ENCODE data around the gene TSC22D1. TPM values are rescaled to one million over a fixed set of nuclear protein-coding genes. Genes with fewer than 3 reads are reported as not detected.

The TSC22D1 gene
- total RNA-seq, 1 experiment from 2014 or later = 20.1 TPM

- no peak overlapping the region for H2AFZ ChIP-seq (ENCODE audit: low read length)
- no peaks in the 10 kb centered on the region for H3K9me3 ChIP-seq (ENCODE audit: low read length)
- DNase-seq = no peak
- no peaks in the 10 kb centered on the region for H3K4me1 ChIP-seq (ENCODE audit: low read length)
- H3K27me3 ChIP-seq (ENCODE audit: low read length) = no peaks in the 10 kb centered on the region
- H3K4me2 ChIP-seq (ENCODE audit: low read depth, low read length, poor library complexity, severe bottlenecking) = no peak overlapping the region
- H3K36me3 ChIP-seq (ENCODE audit: insufficient read depth, low read length) = no peaks in the 10 kb centered on the region
- H3K27ac ChIP-seq (ENCODE audit: low read length) = no peak overlapping the region
- no peak overlapping the region for H3K4me3 ChIP-seq (ENCODE audit: low read length)
- no peaks in the 10 kb centered on the region for H4K20me1 ChIP-seq (ENCODE audit: insufficient read depth, low read depth, low read length)
- no peaks in the 10 kb centered on the region for H3K9me2 ChIP-seq (replicated peaks; ENCODE audit: insufficient read depth, low read length)
- H3K9ac ChIP-seq (ENCODE audit: low read length) = no peak overlapping the region
- no peaks in the 10 kb centered on the region for H3K79me2 ChIP-seq (ENCODE audit: low read length)
Observed at GRCh38 chr13:44400736-44401135, 175.4 kb downstream of the TSC22D1 start.

GRCh38 chr13:44399074-44399473 is 177.1 kb downstream of the TSC22D1 start:
- H3K27ac ChIP-seq (ENCODE audit: low read length) = no peak overlapping the region
- no peaks in the 10 kb centered on the region for H3K79me2 ChIP-seq (ENCODE audit: low read length)
- H3K4me1 ChIP-seq (ENCODE audit: low read length) = no peaks in the 10 kb centered on the region
- H3K4me3 ChIP-seq (ENCODE audit: low read length) = no peak overlapping the region
- H4K20me1 ChIP-seq (ENCODE audit: insufficient read depth, low read depth, low read length) = no peaks in the 10 kb centered on the region
- no peak for DNase-seq
- H3K9me3 ChIP-seq (ENCODE audit: low read length) = no peaks in the 10 kb centered on the region
- H3K36me3 ChIP-seq (ENCODE audit: insufficient read depth, low read length) = no peaks in the 10 kb centered on the region
- no peaks in the 10 kb centered on the region for H3K9me2 ChIP-seq (replicated peaks; ENCODE audit: insufficient read depth, low read length)
- H3K4me2 ChIP-seq (ENCODE audit: low read depth, low read length, poor library complexity, severe bottlenecking) = no peak overlapping the region
- no peaks in the 10 kb centered on the region for H3K27me3 ChIP-seq (ENCODE audit: low read length)
- no peak overlapping the region for H3K9ac ChIP-seq (ENCODE audit: low read length)
- H2AFZ ChIP-seq (ENCODE audit: low read length) = no peak overlapping the region

GRCh38 chr13:44398606-44399005 is 177.5 kb downstream of the TSC22D1 start:
- Histone ChIP-seq H4K20me1 (ENCODE audit: insufficient read depth, low read depth, low read length) (no peaks in the 10 kb centered on the region), H3K36me3 (ENCODE audit: insufficient read depth, low read length) (no peaks in the 10 kb centered on the region), H3K79me2 (ENCODE audit: low read length) (no peaks in the 10 kb centered on the region), H2AFZ (ENCODE audit: low read length) (no peak overlapping the region), H3K4me1 (ENCODE audit: low read length) (no peaks in the 10 kb centered on the region), H3K4me3 (ENCODE audit: low read length) (no peak overlapping the region), H3K9me2 (replicated peaks; ENCODE audit: insufficient read depth, low read length) (no peaks in the 10 kb centered on the region), H3K4me2 (ENCODE audit: low read depth, low read length, poor library complexity, severe bottlenecking) (no peak overlapping the region), H3K27me3 (ENCODE audit: low read length) (no peaks in the 10 kb centered on the region), H3K27ac (ENCODE audit: low read length) (no peak overlapping the region), H3K9ac (ENCODE audit: low read length) (no peak overlapping the region), H3K9me3 (ENCODE audit: low read length) (no peaks in the 10 kb centered on the region)
- DNase-seq = no peak

- no peak overlapping the region for H2AFZ ChIP-seq (ENCODE audit: low read length)
- H3K36me3 ChIP-seq (ENCODE audit: insufficient read depth, low read length) = no peaks in the 10 kb centered on the region
- H3K4me1 ChIP-seq (ENCODE audit: low read length) = no peaks in the 10 kb centered on the region
- H3K27ac ChIP-seq (ENCODE audit: low read length) = no peak overlapping the region
- H3K4me2 ChIP-seq (ENCODE audit: low read depth, low read length, poor library complexity, severe bottlenecking) = no peak overlapping the region
- no peaks in the 10 kb centered on the region for H4K20me1 ChIP-seq (ENCODE audit: insufficient read depth, low read depth, low read length)
- H3K27me3 ChIP-seq (ENCODE audit: low read length) = no peaks in the 10 kb centered on the region
- H3K9me2 ChIP-seq (replicated peaks; ENCODE audit: insufficient read depth, low read length) = no peaks in the 10 kb centered on the region
- no peaks in the 10 kb centered on the region for H3K79me2 ChIP-seq (ENCODE audit: low read length)
- no peak overlapping the region for H3K9ac ChIP-seq (ENCODE audit: low read length)
- H3K9me3 ChIP-seq (ENCODE audit: low read length) = no peaks in the 10 kb centered on the region
- no peak overlapping the region for H3K4me3 ChIP-seq (ENCODE audit: low read length)
- no peak for DNase-seq
Observed at GRCh38 chr13:44397766-44398223, 178.3 kb downstream of the TSC22D1 start.

GRCh38 chr13:44396701-44397580 is 179.2 kb downstream of the TSC22D1 start:
- H4K20me1 ChIP-seq (ENCODE audit: insufficient read depth, low read depth, low read length) = no peaks in the 10 kb centered on the region
- H3K9ac ChIP-seq (ENCODE audit: low read length) = no peak overlapping the region
- H3K4me3 ChIP-seq (ENCODE audit: low read length) = no peak overlapping the region
- H3K4me1 ChIP-seq (ENCODE audit: low read length) = no peaks in the 10 kb centered on the region
- no peaks in the 10 kb centered on the region for H3K79me2 ChIP-seq (ENCODE audit: low read length)
- H3K27ac ChIP-seq (ENCODE audit: low read length) = no peak overlapping the region
- no peaks in the 10 kb centered on the region for H3K36me3 ChIP-seq (ENCODE audit: insufficient read depth, low read length)
- DNase-seq = no peak
- H3K27me3 ChIP-seq (ENCODE audit: low read length) = no peaks in the 10 kb centered on the region
- no peak overlapping the region for H3K4me2 ChIP-seq (ENCODE audit: low read depth, low read length, poor library complexity, severe bottlenecking)
- H2AFZ ChIP-seq (ENCODE audit: low read length) = no peak overlapping the region
- H3K9me2 ChIP-seq (replicated peaks; ENCODE audit: insufficient read depth, low read length) = no peaks in the 10 kb centered on the region
- no peaks in the 10 kb centered on the region for H3K9me3 ChIP-seq (ENCODE audit: low read length)

GRCh38 chr13:44395976-44396694 is 180.0 kb downstream of the TSC22D1 start:
- H3K27ac ChIP-seq (ENCODE audit: low read length) = no peak overlapping the region
- no peak overlapping the region for H3K4me2 ChIP-seq (ENCODE audit: low read depth, low read length, poor library complexity, severe bottlenecking)
- H3K36me3 ChIP-seq (ENCODE audit: insufficient read depth, low read length) = no peaks in the 10 kb centered on the region
- no peak overlapping the region for H2AFZ ChIP-seq (ENCODE audit: low read length)
- no peaks in the 10 kb centered on the region for H3K27me3 ChIP-seq (ENCODE audit: low read length)
- H3K79me2 ChIP-seq (ENCODE audit: low read length) = no peaks in the 10 kb centered on the region
- H3K9me3 ChIP-seq (ENCODE audit: low read length) = no peaks in the 10 kb centered on the region
- H3K9me2 ChIP-seq (replicated peaks; ENCODE audit: insufficient read depth, low read length) = no peaks in the 10 kb centered on the region
- no peaks in the 10 kb centered on the region for H4K20me1 ChIP-seq (ENCODE audit: insufficient read depth, low read depth, low read length)
- H3K4me3 ChIP-seq (ENCODE audit: low read length) = no peak overlapping the region
- H3K9ac ChIP-seq (ENCODE audit: low read length) = no peak overlapping the region
- DNase-seq = no peak
- no peaks in the 10 kb centered on the region for H3K4me1 ChIP-seq (ENCODE audit: low read length)

GRCh38 chr13:44394658-44395057 is 181.5 kb downstream of the TSC22D1 start:
- no peaks in the 10 kb centered on the region for H3K9me3 ChIP-seq (ENCODE audit: low read length)
- no peak overlapping the region for H3K27ac ChIP-seq (ENCODE audit: low read length)
- H3K4me1 ChIP-seq (ENCODE audit: low read length) = no peaks in the 10 kb centered on the region
- no peaks in the 10 kb centered on the region for H3K79me2 ChIP-seq (ENCODE audit: low read length)
- no peaks in the 10 kb centered on the region for H4K20me1 ChIP-seq (ENCODE audit: insufficient read depth, low read depth, low read length)
- no peak overlapping the region for H3K4me2 ChIP-seq (ENCODE audit: low read depth, low read length, poor library complexity, severe bottlenecking)
- DNase-seq = no peak
- no peak overlapping the region for H2AFZ ChIP-seq (ENCODE audit: low read length)
- no peaks in the 10 kb centered on the region for H3K27me3 ChIP-seq (ENCODE audit: low read length)
- no peak overlapping the region for H3K9ac ChIP-seq (ENCODE audit: low read length)
- H3K4me3 ChIP-seq (ENCODE audit: low read length) = no peak overlapping the region
- H3K9me2 ChIP-seq (replicated peaks; ENCODE audit: insufficient read depth, low read length) = no peaks in the 10 kb centered on the region
- H3K36me3 ChIP-seq (ENCODE audit: insufficient read depth, low read length) = no peaks in the 10 kb centered on the region

GRCh38 chr13:44393391-44393790 is 182.7 kb downstream of the TSC22D1 start:
- no peaks in the 10 kb centered on the region for H3K27me3 ChIP-seq (ENCODE audit: low read length)
- no peak overlapping the region for H3K4me2 ChIP-seq (ENCODE audit: low read depth, low read length, poor library complexity, severe bottlenecking)
- no peak overlapping the region for H2AFZ ChIP-seq (ENCODE audit: low read length)
- no peaks in the 10 kb centered on the region for H3K4me1 ChIP-seq (ENCODE audit: low read length)
- no peaks in the 10 kb centered on the region for H3K79me2 ChIP-seq (ENCODE audit: low read length)
- H3K36me3 ChIP-seq (ENCODE audit: insufficient read depth, low read length) = no peaks in the 10 kb centered on the region
- no peak overlapping the region for H3K27ac ChIP-seq (ENCODE audit: low read length)
- no peak for DNase-seq
- no peaks in the 10 kb centered on the region for H3K9me2 ChIP-seq (replicated peaks; ENCODE audit: insufficient read depth, low read length)
- H3K9me3 ChIP-seq (ENCODE audit: low read length) = no peaks in the 10 kb centered on the region
- no peak overlapping the region for H3K4me3 ChIP-seq (ENCODE audit: low read length)
- H4K20me1 ChIP-seq (ENCODE audit: insufficient read depth, low read depth, low read length) = no peaks in the 10 kb centered on the region
- no peak overlapping the region for H3K9ac ChIP-seq (ENCODE audit: low read length)
